DMS53 treated with DMSO at 0.1 percent for 48 hours (cell line): ENCODE results near the gene CENPN.

Experiments used
- DNase-seq: peaks from one replicate; lab custom pipeline; 2025; ENCODE audit not compliant: unreplicated experiment; lab: John Stamatoyannopoulos, UW

CENPN gene, protein sequence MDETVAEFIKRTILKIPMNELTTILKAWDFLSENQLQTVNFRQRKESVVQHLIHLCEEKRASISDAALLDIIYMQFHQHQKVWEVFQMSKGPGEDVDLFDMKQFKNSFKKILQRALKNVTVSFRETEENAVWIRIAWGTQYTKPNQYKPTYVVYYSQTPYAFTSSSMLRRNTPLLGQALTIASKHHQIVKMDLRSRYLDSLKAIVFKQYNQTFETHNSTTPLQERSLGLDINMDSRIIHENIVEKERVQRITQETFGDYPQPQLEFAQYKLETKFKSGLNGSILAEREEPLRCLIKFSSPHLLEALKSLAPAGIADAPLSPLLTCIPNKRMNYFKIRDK

DNA sequence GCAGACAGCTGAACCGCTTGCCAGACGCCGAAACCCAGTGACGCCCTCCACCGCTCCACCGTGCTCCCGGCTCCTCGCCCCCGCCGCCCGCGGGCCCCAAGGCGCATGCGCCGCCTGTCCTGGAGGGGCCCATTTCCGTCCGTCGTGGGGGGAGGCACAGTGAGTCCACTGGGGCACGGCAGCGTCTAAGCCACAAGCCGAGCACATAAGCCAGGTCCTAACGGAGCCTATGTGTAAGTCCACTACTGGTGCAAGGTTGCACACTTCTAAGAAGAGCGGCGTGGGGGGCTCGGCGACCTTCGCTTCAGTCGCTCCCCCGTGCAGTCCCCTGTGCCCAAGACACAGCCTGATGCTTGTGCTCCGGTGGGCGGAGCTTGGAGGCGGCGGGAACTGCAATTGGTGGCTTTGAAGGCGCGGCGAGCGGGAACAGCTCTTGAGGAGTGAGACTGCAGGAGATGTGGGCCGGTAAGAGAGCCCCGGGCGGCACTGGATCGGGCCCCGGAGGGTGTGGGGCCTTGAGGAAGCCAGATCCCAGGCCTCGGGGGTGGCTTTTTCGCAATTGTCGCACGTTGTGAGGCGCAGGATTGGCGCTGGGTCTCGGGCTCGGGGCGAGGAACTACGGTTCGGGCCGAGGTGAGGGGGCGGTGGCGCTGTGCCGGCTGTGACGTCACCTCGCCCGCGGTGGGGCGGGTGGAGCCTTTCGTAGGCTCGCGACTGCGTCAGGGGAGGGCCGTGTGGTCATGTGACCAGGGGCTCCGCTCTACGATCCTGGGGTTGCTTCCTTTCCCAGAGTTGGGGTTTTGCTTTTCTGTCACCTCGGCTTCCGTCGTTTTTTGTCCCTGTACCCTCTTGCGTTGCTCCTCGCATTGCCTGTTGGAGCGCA, at the start of gene CENPN, which contains the start of gene CMC2:
CENPN (plus strand) TSS at position 402 of the 883 bp plus-strand sequence. CDS start 4,726 bp downstream, outside the sequence.
CMC2 (minus strand) TSS at position 73 of the 883 bp plus-strand sequence. CDS start 9,491 bp downstream, outside the sequence.
- peak; percentile 80 for DNase-seq

DNA sequence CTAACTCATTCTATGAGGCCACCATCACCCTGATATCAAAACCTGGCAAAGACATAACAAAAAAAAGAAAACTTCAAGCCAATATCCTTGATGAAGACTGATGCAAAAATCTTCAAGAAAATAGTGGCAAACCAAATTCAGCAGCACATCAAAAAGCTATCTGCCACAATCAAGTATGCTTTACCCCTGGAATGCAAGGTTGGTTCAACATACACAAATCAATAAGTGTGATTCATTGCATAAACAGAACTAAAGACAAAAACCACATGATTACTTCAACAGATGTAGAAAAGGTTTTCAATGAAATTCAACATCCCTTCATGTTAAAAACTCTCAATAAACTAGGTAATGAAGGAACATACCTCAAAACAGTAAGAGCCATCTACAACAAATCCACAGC, 48.7 kb upstream of the CENPN start:
- no peak for DNase-seq

DNA sequence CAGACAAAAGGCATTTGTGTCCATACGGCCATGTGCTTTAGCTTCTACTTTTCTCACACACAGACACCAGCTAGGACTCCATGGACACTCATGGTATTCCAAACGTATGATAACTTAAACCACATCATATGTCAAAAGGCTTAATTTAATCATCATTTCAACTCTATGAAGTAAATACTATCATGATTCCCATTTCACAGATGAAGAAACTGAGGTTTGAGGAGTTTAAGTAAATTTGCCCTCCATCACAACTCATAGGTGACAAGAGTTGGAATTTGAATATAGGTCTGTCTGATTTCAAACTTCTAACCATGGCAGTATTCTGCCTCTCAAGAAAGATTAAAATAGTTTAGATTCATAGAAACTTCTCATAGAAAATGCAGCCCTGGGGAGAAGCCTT, 44.1 kb upstream of the CENPN start:
- no peak for DNase-seq

DNA sequence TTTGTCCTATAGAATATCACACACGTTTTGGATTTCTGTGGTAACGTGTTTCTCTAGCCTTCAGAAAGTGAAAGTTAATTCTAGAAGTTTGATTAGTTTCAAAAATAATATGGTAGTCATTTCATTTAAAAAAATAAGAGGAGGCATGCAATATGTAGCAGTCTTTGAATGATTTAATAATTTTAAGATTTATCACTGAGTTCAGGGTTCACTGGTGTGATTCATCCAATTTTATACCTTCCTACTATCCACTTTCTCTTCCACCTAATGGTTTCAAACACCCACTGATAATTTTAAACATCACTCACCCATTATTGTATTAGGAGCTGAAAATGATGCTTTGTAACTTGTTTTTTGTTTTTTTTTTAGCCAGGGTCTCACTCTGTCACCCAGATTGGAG, 42.7 kb upstream of the CENPN start:
- DNase-seq = no peak

DNA sequence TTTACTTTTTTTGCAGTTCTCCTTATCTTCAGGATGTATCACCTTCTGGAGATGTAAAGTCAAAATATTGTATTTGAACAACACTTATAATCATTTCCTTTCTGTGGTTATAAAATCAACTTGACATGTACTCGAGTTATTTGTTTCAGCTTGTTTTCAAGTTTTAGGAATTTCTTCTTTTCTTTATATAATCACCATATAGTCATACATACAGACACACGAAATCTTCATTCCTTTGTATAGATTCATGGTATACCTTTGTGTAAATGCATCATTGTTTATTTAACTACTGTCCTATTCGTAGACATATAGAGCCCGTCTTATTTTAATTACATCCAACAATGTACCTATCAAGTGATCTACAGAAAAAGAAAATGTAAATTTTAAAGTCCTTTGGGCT, 40.4 kb upstream of the CENPN start:
- no peak for DNase-seq

DNA sequence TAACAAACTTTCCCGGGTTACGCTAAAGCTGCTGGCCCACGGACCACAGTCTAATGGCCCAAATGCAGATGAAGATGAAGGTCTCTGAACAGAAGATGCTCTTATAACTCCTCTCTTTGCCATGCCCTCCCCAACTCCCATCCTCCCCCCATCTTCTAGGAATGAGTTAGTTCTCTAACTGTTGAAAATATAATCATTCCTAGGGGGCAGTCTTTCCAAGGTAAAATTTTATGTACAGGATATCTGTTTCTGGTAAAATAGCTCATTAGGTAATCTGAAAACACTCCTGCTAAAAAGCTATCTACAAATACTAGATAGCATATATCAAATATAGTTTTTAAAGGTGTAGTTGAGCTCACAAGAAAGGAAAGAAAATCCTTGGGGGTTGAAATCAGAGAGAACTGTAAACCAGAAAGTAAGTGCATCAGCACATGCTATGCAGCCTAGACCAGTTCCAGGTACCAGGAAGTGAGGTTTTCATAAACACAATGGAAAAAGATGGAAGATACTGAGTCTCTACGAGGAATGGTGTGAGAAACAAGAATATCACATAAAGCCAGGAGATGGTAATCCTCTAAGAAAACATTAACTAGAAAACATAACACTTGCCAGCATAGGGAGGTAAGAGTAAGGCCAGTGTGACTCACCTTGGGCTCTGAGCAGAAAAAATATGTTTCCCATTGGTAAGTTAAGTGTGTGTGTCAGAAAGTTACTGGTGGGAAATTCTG, 38.5 kb upstream of the CENPN start:
- DNase-seq = no peak

DNA sequence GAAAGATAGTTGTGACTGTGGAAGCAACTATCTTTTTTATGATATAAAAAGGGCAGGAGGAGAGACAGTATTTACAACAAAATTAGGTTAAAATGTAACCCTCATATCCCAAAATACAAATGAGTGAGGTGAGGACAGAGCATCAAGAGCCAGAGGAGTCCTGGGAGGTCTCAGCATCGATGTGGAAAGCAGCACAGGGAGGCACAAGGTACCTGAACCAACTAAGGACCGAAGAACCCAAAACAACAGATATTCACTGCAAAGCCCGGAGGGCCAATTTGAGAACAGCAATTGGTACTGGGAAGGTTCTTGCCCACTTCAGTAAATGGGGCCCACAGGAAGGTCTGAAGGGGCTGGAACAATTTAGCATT, 37.9 kb upstream of the CENPN start:
- no peak for DNase-seq

DNA sequence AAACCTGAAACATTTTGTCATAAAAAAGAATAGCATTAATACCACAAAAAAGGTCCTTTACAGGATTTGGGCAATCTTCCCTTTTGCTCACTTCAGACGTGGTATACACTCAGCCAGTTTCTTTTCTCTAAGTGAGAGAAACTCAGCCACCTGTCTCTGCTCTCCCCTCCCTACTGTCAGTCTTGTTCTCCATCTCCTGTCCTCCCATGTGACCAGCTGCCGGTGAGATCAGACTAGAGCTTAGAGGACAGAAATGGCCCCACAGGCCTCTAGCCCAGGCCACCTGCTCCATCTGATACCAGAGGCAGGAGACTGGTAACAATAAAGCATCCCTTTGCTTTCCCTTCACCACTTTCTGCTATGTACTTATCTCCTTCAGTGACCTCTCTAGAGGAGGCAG, 35.2 kb upstream of the CENPN start:
- DNase-seq = peak; percentile 62

DNA sequence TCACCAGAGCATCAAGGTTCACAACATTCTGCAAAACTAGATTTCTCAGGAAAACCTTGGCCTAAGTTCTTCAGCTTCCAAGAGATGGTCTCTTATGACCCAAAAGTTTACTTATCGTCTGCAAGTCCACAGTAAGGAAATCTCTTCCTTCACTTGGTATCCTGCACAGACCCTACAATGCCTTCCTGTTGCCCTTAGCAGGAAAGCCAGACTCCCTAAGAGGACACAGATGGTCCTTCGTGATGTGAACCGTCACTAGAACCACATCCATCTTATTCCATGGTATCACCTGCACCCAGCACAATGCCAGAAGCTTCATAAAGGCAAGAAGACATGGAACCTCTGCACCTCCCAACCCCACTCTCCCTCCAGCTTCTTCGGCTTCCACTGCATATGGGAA, 34.4 kb upstream of the CENPN start:
- no peak for DNase-seq

DNA sequence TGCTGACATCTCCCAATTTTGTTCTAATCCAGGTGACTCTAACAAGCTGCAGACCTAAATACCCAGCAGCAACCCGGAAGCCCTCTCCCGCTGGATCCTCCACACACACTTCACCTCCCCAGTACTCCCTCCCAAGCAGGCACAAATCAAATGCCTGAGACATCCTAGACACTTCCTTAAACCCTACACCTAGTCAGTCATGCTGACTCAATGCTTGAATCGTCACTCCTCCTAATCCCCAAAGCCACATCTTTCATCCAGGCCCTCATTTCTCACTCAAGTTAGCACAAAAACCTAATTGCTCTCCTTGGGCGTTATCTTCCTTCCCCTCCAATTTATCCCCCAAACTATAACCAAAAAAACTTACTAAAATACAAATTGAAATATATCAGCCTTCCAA, 33.0 kb upstream of the CENPN start:
- no peak for DNase-seq

DNA sequence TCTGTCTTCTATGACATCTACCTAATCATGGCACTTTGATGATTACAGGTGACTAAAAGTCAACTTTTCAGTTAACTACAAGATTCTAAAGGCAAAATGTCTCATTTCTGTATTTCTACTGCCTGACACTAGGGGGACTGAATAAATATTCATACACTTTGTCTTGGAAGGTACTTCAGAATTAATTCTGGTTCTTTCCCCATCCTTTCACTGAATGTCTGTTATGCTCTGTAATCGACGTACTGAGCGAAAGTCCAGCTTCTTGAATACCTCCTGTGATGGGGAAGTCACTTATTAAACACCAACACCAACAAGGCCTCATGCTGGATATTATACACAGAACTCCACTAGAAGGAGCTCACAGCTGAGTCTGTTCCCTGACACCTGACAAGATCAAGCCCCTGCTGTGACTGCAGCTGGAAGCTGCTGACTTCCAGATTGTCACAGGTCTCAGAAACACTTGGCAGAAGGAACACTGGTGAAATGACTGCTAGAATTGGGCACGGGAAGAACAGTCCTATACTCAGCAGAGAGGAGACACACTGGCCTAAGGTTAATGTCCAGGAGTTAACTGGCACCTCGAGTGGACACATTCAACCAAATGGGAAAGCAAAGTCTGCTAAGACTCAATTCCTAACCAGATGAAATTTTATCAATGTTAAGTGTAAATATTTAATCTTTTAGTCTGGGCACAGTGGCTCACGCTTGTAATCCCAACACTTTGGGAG, 32.2 kb upstream of the CENPN start:
- DNase-seq = no peak

DNA sequence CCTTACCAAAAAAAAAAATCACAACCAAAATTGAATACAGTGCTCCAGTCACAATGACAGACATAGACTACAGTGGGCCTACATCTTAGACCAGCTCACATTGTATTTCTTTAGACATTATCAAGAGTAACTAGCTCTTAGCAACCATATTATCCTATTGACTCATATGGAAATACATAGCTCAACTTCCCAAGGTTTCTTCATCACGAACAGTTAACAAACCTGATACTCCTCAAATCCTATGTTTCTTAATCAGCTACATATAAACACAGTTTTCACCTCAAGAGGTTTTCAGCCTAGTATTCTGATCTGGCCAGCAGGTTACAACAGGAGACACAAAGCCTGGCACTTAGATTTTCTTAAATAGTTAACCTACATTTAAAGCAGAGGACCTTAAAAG, 30.1 kb upstream of the CENPN start:
- DNase-seq = no peak

DNA sequence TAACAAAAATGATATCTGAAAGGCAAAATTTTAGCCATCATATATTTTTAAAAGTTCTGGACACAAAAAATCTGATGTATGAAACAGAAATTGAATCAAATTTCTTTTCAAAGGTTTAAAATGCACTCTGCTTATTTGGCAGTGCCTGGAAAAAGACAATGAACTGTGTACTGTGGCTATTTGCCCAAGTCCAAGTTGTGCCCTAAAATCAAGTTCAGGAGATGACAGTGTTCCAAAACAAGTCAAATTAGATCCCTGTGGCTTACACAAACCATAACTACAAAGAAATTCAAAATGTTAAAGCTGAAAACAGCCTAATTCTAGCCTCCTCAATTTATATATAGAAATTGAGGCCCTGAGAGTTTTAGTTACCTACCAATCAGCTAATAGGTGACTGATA, 25.9 kb upstream of the CENPN start:
- no peak for DNase-seq

DNA sequence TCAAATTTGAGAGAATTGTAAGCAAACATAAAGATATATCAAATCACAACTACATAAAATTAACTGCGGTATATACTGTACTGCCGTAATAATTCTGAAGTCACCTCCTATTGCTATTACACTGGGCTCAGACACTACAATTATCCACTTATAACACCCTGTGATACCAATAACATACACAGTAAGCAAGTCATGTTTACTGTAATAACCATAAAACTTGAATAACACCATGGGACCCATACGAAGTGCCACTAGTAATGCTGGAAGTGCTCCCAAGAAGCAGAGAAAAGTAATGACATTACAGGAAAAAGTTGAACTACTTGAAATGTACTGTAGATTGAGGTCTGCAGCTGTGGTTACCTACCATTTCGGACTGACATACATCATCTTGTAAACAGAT, 24.4 kb upstream of the CENPN start:
- no peak for DNase-seq

DNA sequence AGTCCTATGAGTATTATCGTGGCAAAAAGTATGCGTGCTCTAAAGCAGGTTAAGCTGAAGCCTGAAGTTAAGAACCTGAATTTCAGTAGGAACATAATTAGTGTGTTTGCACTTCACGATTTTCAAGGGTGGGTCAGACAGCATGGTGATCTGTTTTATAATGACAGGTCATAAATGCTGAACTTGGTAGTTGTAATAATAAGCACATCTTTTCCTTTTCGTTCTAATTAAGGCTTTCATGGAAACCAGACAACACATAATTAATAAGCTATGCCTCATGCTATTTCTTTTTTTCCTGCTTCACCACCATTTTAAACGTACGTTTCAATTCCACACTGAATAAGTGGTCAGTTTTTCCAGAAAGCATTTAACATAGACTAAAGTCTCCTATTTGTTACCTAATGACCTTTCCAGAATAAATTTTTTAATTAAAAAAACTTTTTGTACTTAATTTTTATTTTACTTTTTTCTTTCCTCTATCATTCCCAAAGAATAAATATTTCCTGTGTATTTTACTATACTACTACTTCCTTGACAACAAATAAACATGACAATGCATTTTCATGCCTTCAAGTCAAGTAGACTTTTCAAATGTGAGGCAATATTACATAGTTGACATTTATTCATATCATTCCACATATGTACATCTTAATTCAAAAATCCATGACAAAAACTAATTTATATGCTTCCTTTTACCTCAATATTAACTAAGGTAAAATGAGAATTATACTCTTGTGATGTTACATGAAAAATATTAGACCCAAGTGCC, 22.7 kb upstream of the CENPN start:
- no peak for DNase-seq

DNA sequence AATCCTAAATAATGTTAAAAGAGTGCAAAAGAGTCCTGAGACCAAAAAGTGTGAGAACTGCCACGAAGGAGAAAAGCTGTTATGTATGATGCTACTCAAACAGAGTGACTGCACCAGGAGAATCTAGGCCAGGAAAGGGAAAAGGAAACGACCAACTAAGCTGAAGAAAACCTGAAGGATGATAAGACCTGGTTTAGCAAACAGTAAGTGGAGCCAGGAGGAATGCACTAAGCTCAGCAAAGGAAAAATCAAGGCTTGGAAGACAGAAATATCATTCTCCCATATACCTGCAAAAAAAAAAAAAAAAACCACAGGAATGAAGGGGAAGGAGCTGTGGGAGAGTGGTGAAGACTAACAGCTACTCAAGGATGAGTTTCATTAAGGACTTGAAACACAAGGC, 21.4 kb upstream of the CENPN start:
- no peak for DNase-seq

DNA sequence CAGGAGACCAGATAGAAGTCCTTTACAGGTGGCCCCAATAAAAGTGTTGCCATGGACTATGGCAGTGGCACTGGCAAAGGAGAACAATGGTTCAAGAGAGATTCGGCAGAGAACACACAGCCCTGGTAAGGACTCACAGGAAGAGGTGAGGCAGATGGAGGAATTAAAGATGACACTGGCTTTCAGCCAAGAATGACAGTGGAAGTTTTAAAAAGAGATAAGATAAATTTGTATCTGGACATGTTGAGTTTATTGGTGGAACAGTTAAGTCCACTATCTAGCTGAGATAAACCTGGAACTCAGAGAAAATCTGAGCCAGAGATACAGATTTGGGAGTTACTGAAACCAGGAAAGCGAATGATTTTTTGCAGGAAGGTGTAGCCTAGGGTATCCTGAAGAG, 20.5 kb upstream of the CENPN start:
- DNase-seq = no peak

DNA sequence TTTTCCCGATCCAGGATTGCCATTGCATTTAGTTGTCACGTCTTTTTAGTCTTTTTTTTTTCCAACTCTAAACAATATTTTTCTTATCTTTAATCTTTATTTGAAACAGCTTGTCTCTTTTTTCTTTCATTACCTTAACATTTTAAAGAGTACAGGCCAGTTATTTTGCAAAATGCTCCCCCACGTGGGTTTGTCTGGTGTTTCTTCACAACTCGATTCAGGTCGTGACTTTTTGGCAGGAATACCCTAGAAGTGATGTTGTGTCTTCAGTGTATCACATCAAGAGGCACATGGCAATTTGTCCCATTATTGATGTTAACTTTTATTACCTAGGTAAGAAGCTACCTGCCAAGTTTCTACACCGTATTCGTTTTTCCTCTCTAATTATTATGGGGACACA, 18.3 kb upstream of the CENPN start:
- DNase-seq = no peak

DNA sequence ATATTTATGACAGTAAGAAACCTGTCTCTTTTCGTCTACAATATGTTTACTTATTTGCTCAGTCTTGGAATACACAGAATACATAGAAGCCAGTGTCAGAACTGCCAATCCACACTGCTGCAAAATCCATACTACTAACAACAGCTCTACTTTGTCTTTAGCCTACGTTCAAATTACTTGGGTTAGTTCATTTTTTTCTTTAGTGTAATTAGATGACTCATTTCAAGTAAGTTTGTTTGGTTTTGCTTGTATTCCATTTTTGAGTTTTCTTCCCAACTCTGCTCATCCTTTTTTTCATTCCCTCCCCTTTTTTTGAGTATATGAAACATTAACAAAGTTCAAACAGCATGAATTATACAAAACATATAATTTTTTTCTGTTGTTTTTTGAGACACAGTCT, 17.2 kb upstream of the CENPN start:
- no peak for DNase-seq

DNA sequence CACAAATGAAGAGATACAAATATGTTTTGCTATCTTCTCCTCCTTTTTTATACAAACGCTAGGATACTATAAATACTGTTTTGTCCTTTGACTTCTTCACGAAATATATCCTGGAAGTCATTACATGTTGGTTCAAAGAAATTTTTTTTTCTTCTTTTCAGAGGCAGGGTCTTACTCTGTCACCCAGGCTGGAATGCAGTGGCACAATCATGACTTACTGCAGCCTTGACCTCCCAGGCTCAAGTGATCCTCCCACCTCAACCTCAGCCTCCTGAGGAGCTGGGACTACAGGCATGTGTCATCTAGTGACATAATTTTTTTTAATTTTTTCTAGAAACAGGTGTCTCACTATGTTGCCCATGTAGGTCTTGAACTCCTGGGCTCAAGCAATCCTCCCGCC, 16.4 kb upstream of the CENPN start:
- DNase-seq = no peak
